Endothelial cell of umbilical vein (primary cell): ENCODE data around the gene SURF1. TPM values are rescaled to one million over a fixed set of nuclear protein-coding genes. Genes with fewer than 3 reads are reported as not detected.

Experiments used
- BruUV-seq: library from RNA; stranded (reverse); fragments of 400-500 nt; replicated peaks from 2 replicates; lab custom pipeline; 2021; lab: Mats Ljungman, UMichigan
- CTCF ChIA-PET: fragments of 300-600, 350-600 bp; sonication (Branson Sonifier 250); formaldehyde crosslinking; loops from one replicate; lab custom pipeline; 2021; ENCODE audit warnings: antibody characterized with exemption, inconsistent platforms; lab: Charles Lee
- POLR2A ChIA-PET: fragments of 300-600, 350-600 bp; sonication (Branson Sonifier 250); formaldehyde crosslinking; loops from one replicate; lab custom pipeline; 2021; ENCODE audit warnings: antibody characterized with exemption, inconsistent platforms; lab: Charles Lee
- DNase-seq: peaks from one replicate; pipeline ENCODE4 v3.0.0-alpha.2; 2011; ENCODE audit warnings: low read depth, low spot score
- FAIRE-seq: peaks from 2 replicates; lab custom pipeline; 2011; peaks lifted over from hg19 to GRCh38; lab: Jason Lieb, UNC
- H2AFZ ChIP-seq: 2 replicates; pipeline ENCODE4 v1.6.0; 2012; ENCODE audit warnings: low read depth, low read length, control low read depth, inconsistent platforms
- H3K27ac ChIP-seq: 2 replicates; pipeline ENCODE4 v1.5.1; 2011; ENCODE audit warnings: low read depth, mild to moderate bottlenecking, control low read depth, low read length, moderate library complexity; ENCODE audit not compliant: insufficient read depth
- H3K27me3 ChIP-seq, 2 experiments: 2 replicates each; pipeline versions ENCODE4 v1.6.0 to v1.6.1; 2011; ENCODE audit warnings: low read length in 2 of 2, mixed read lengths in 1 of 2; ENCODE audit not compliant: control insufficient read depth in 2 of 2, insufficient read depth in 2 of 2
- H3K36me3 ChIP-seq, 2 experiments: 2 replicates in 1 of 2; 3 replicates in 1 of 2; pipeline ENCODE4 v1.5.1; 2011; ENCODE audit warnings: low read length in 2 of 2, mild to moderate bottlenecking in 1 of 2, moderate library complexity in 1 of 2; ENCODE audit not compliant: control insufficient read depth in 2 of 2, insufficient read depth in 2 of 2; ENCODE audit errors: extremely low read depth in 1 of 2
- H3K4me1 ChIP-seq: 3 replicates; pipeline ENCODE4 v1.5.1; 2011; ENCODE audit warnings: mild to moderate bottlenecking, low read length; ENCODE audit not compliant: control insufficient read depth, insufficient read depth; ENCODE audit errors: extremely low read depth
- H3K4me2 ChIP-seq: 2 replicates; pipeline ENCODE4 v1.6.1; 2011; ENCODE audit warnings: low read length, control low read depth, mixed read lengths; ENCODE audit not compliant: insufficient read depth
- H3K4me3 ChIP-seq, 3 experiments: fragments of 200-600 bp in 1 of 3; sonication (generic), shearing (Covaris generic) in 1 of 3; replicated peaks in 1 of 3; 2 replicates each; pipeline ENCODE4 v1.5.1; 2011 to 2016; ENCODE audit warnings: control low read depth in 3 of 3, low read length in 3 of 3, mild to moderate bottlenecking in 2 of 3, inconsistent platforms in 1 of 3, low read depth in 1 of 3, moderate library complexity in 1 of 3; ENCODE audit not compliant: insufficient read depth in 1 of 3
- H3K79me2 ChIP-seq: 2 replicates; pipeline ENCODE4 v1.6.0; 2012; ENCODE audit warnings: low read length, inconsistent platforms; ENCODE audit not compliant: control insufficient read depth, insufficient read depth
- H3K9ac ChIP-seq: replicated peaks from 2 replicates; pipeline ENCODE3; 2011; ENCODE audit warnings: low read length, control low read depth; ENCODE audit not compliant: insufficient read depth; ENCODE audit errors: extremely low read depth
- H3K9me1 ChIP-seq: replicated peaks from 3 replicates; pipeline ENCODE4 v1.6.0; 2011; ENCODE audit warnings: mild to moderate bottlenecking, low read length; ENCODE audit not compliant: control insufficient read depth, insufficient read depth; ENCODE audit errors: extremely low read depth
- H3K9me3 ChIP-seq: replicated peaks from 2 replicates; pipeline ENCODE4 v1.5.1; 2012; ENCODE audit warnings: low read length, inconsistent platforms; ENCODE audit not compliant: control insufficient read depth, insufficient read depth
- H4K20me1 ChIP-seq: replicated peaks from 2 replicates; pipeline ENCODE3; 2011; ENCODE audit warnings: mild to moderate bottlenecking, low read length; ENCODE audit not compliant: control insufficient read depth, insufficient read depth; ENCODE audit errors: extremely low read depth
- EZH2 ChIP-seq: IDR thresholded peaks from 2 replicates; pipeline ENCODE4 v1.6.1; 2012; ENCODE audit warnings: borderline replicate concordance, low read depth, mild to moderate bottlenecking, moderate library complexity, low read length, inconsistent platforms; ENCODE audit not compliant: severe bottlenecking
- POLR2AphosphoS5 ChIP-seq: IDR thresholded peaks from 2 replicates; pipeline ENCODE4 v1.6.1; 2012; ENCODE audit warnings: low read depth, mild to moderate bottlenecking, control low read depth, low read length, moderate library complexity; ENCODE audit not compliant: insufficient read depth
- dilution Hi-C: fragments of 300-500 bp; cut with MboI; formaldehyde crosslinking; loops from one replicate; pipeline ENCODE4 v1.15.0; 2019; ENCODE audit warnings: low sequenced_read_pairs; ENCODE audit not compliant: extremely low pct_ligation_motif_present
- intact Hi-C: fragments of 100-400 bp; cut with micrococcal nuclease; formaldehyde crosslinking; loops from one replicate; pipeline ENCODE4 v1.10.0; 2022
- polyA plus RNA-seq, 4 experiments: library from polyadenylated mRNA; depleted of rRNA in 3 of 4; stranded (reverse) in 3 of 4; unstranded in 1 of 4; fragments of >200 nt; gene quantifications; 2 replicates each; pipeline versions ENCODE4 v1.2.1 to v1.2.3, GENCODE V29; 2011 to 2012; ENCODE audit warnings: missing spikeins in 1 of 4
- total RNA-seq: library from RNA; stranded (reverse); gene quantifications from 2 replicates; pipeline ENCODE4 v1.2.3, GENCODE V29; 2021
- TF ChIP-seq, protein P1 (sequence below): IDR thresholded peaks from 2 replicates; pipeline ENCODE4 v1.6.1; 2011; ENCODE audit not compliant: insufficient read depth, insufficient read length
- TF ChIP-seq, protein P2 (sequence below), 2 donors: IDR thresholded peaks; 1 replicate in 1 of 2; 2 replicates in 1 of 2; pipeline ENCODE4 v1.5.1; 2011; ENCODE audit warnings: low read length in 2 of 2, mild to moderate bottlenecking in 2 of 2, moderate library complexity in 2 of 2, control low read depth in 1 of 2, inconsistent platforms in 1 of 2, low read depth in 1 of 2; ENCODE audit not compliant: insufficient read depth in 1 of 2; ENCODE audit errors: extremely low read depth in 1 of 2

SURF1 gene
- total and polyA plus RNA-seq, 2 donors (not counting 3 experiments of a cell fraction or from before 2014, with no cell fraction given): 22.8 to 27.1 TPM

- intact Hi-C loops (no loop called here), dilution Hi-C loops (no loop called here)
- H3K9me3 ChIP-seq: no peaks in the 10 kb centered on the region
- peak; percentile 9 for DNase-seq
- H3K9ac ChIP-seq: no peak overlapping the region
- H3K4me2 ChIP-seq: no peak overlapping the region
- ChIA-PET CTCF (no interaction called here), POLR2A (no interaction called here)
- TF ChIP-seq EZH2 (no peak), POLR2AphosphoS5 (no peak)
- TF ChIP-seq, protein P1, sequence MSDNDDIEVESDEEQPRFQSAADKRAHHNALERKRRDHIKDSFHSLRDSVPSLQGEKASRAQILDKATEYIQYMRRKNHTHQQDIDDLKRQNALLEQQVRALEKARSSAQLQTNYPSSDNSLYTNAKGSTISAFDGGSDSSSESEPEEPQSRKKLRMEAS: no peak
- TF ChIP-seq, protein P2, sequence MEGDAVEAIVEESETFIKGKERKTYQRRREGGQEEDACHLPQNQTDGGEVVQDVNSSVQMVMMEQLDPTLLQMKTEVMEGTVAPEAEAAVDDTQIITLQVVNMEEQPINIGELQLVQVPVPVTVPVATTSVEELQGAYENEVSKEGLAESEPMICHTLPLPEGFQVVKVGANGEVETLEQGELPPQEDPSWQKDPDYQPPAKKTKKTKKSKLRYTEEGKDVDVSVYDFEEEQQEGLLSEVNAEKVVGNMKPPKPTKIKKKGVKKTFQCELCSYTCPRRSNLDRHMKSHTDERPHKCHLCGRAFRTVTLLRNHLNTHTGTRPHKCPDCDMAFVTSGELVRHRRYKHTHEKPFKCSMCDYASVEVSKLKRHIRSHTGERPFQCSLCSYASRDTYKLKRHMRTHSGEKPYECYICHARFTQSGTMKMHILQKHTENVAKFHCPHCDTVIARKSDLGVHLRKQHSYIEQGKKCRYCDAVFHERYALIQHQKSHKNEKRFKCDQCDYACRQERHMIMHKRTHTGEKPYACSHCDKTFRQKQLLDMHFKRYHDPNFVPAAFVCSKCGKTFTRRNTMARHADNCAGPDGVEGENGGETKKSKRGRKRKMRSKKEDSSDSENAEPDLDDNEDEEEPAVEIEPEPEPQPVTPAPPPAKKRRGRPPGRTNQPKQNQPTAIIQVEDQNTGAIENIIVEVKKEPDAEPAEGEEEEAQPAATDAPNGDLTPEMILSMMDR (IDR thresholded peaks at IDR 0.05; ENCODE audit: extremely low read depth in 1 of 2, insufficient read depth in 1 of 2, low read depth in 1 of 2, low read length in 2 of 2): peak; percentile 39 to 56
- no peak overlapping the region for H3K27ac ChIP-seq
- H2AFZ ChIP-seq: no peak overlapping the region
- no peaks in the 10 kb centered on the region for H3K79me2 ChIP-seq
- H3K4me3 ChIP-seq: no peak overlapping the region
- BruUV-seq: no TSS peak
- peaks cover 6% of the 10 kb centered on the region for H3K4me1 ChIP-seq
- no peaks in the 10 kb centered on the region for H4K20me1 ChIP-seq
- no peaks in the 10 kb centered on the region for H3K27me3 ChIP-seq
- no peaks in the 10 kb centered on the region for H3K9me1 ChIP-seq
- peaks cover 2 to 25% of the 10 kb centered on the region in 2 experiments for H3K36me3 ChIP-seq
- no peak for FAIRE-seq
Measured at GRCh38 chr9:133403766-133404453, 47.6 kb upstream of the SURF1 start.
